ENCODE data around the gene MYADM. TPM values are rescaled to one million over a fixed set of nuclear protein-coding genes. Genes with fewer than 3 reads are reported as not detected.

The MYADM gene
- total RNA-seq: 3.4 TPM

DNA sequence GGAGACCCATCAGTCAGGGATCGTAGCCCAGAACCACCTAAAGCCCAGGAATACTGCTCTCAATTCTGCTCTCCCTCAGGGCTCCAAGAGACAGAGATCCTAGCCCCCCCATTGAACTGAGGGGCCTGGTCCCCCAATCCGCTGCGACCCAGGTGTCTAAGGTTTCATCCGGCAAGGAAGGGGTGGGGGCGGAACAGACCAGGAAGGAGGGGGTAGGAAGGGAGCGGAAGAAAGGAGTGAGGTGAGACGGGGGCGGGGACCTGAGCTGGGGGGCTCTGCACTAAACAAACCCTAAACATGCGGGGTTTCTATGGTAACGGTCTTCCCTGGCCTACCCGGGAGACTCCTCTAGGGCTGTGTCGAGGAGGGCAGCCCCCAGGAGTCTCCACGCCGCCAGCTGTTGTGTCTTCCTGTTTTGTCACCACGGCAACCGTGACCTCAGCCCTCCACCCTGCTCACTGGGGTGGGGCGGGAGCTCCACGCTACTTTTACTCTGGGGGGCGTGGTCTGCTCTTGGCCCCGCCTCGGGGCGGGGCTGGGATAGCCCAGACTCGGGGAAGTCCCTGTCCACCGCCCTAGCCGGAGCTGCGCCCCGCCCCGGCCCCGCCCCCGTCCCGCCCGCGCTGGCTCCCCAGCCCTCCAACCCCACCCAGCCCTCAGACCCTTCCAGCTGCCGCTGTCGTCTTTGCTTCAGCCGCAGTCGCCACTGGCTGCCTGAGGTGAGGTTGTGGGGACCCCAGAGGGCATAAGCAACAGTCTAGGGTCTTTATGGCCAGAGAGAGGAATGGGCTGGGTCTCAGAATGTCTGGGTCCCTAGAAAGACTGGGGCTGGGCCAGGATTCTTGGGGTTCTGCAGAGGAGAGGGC lies at the start of gene MYADM:
Gene MYADM (plus strand): TSS at position 659 of the 866 bp plus-strand sequence. CDS start 5,647 bp downstream, outside the sequence.

DNA sequence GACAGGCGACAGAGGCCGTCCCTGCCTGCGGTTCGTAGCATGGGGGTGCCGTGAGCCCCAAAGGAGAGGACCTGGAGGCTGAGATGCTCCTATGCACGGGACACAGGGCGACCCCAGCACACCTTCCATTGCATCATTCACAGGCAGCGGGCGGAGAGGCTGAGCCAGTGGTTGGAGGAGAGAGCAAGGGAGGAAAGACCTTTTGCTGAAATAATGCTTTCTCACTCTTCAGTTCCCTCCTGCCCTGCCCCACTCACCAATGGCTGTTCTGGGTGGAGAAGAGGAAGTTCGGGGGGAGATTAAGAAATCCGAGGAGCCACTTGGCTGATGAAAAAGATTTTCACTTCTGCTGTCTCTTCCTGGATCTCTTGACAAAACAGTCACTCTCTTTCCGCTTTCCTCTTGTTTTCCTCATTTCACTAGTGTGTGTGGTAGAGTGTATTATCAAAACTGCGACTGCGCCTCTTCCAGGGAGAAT lies 43.5 kb upstream of the MYADM start, which contains the start of gene NLRP12:
Gene NLRP12 (minus strand): TSS at position 181 of the 478 bp plus-strand sequence. CDS start 140 bp downstream, at position 41.

DNA sequence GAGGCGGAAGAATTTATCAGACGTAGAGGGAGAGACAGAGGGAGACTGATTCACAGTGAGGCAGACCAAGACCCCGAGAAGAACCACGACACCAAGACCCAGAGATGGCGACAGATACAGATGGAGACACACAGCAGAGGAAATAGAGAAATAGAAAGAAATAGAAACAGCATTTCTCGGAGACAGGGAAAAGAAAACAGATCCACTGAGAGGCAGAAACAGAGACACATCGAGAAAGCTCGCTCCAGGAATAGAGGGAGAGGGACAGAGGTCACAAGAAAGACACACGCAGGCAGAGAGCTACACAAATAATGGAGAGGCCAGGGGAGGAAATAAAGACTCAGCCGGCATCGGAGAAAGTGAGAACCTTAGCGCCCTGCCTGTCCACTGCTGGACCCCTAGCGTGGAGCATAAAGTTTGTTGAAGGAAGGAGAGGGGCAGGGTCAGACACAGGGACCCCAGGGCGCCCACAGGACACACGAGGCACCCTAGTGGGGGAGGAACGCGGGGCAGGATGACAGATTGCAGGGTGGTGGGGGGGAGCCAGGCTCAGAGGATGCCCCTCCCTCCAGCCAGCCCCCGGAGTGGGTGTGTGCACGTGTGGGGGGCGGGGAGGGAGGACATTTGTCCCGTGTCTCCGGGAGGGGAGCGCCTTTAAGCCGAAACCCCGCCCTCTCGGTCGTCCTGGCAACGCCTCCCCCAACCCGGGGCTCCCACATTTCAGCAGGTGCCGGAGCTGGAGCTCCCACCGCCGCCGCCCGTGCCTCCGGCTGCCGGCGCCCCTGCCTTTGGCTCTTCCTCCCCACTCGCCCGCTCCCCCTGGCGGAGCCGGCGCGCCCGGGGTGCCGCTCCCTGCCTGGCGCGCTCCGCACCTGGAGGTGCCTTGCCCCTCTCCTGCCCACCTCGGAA lies 14.1 kb downstream of the MYADM start, which contains the start of gene PRKCG:
Gene PRKCG (plus strand): TSS at position 716 of the 909 bp plus-strand sequence. CDS start 298 bp downstream, outside the sequence.

DNA sequence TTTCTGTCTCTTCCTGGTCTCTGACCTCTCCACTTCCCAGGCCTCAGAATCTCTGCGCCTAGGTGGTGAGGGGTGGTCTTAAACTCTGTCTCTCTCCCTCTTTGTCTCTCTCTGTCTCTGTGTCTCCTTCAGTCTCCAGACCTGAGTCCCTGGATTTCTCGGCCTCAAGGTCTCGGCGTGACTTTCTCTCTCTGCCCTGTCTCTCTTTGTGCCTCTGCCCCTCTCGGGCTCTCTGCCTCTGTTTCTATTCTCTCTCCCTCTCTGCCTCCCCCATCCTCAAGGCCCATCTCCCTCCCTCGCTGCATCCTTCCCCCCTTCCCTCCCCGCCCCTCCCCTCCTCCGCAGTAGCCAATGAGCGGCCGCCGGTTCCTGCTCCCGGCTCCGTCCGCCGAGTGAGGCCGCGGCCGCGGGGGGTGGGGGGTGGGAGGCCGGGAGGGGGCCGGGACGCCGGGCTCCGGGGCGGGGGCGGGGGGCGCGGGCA lies 41.3 kb downstream of the MYADM start, which contains the start of gene CACNG7:
Gene CACNG7 (plus strand): TSS at position 344 of the 481 bp plus-strand sequence. CDS start 3,554 bp downstream, outside the sequence.

Other genes with a start within 250 kb of the MYADM start
- gene DPRX, start 235.9 kb upstream of the MYADM start, total RNA-seq: not detected
- gene NLRP12, start 43.6 kb upstream of the MYADM start, total RNA-seq: not detected
- gene PRKCG, start 14.3 kb downstream of the MYADM start, total RNA-seq: 3.1 TPM
- 10.3 TPM for gene CACNG7, start 41.4 kb downstream of the MYADM start, total RNA-seq
- gene CACNG8, start 95.1 kb downstream of the MYADM start, total RNA-seq: 8.5 TPM
- not detected for gene CACNG6, start 123.8 kb downstream of the MYADM start, total RNA-seq
- not detected for gene VSTM1, start 196.0 kb downstream of the MYADM start, total RNA-seq
- gene TARM1, start 213.5 kb downstream of the MYADM start, total RNA-seq: not detected
- not detected for gene OSCAR, start 232.9 kb downstream of the MYADM start, total RNA-seq
- 8.1 TPM for gene NDUFA3, start 235.0 kb downstream of the MYADM start, total RNA-seq
- gene TFPT, start 247.8 kb downstream of the MYADM start, total RNA-seq: 6.3 TPM
- gene PRPF31, start 247.9 kb downstream of the MYADM start, total RNA-seq: 31.9 TPM